Keratinocyte (primary cell): Measurements from ENCODE around the gene NAIF1. TPM values are rescaled to one million over a fixed set of nuclear protein-coding genes. Genes with fewer than 3 reads are reported as not detected.

Experiments
- DNase-seq: peaks from one replicate; pipeline ENCODE4 v3.0.0-alpha.2; 2011; ENCODE audit warnings: low read depth, missing footprints, low spot score
- FAIRE-seq: peaks from 2 replicates; lab custom pipeline; 2011; peaks lifted over from hg19 to GRCh38; lab: Jason Lieb, UNC
- H2AFZ ChIP-seq: 2 replicates; pipeline ENCODE4 v1.6.0; 2012; ENCODE audit warnings: low read length, control low read depth, inconsistent platforms; ENCODE audit not compliant: control insufficient read depth
- H3K27ac ChIP-seq: 2 replicates; pipeline ENCODE4 v1.5.1; 2011; ENCODE audit warnings: low read length; ENCODE audit not compliant: control insufficient read depth, insufficient read depth
- H3K27me3 ChIP-seq: 3 replicates; pipeline ENCODE4 v1.6.0; 2011; ENCODE audit warnings: low read length; ENCODE audit not compliant: control insufficient read depth, insufficient read depth; ENCODE audit errors: extremely low read depth
- H3K36me3 ChIP-seq, 2 experiments: 2 replicates in 1 of 2; 3 replicates in 1 of 2; pipeline ENCODE4 v1.5.1; 2011; ENCODE audit warnings: low read length in 2 of 2, mild to moderate bottlenecking in 1 of 2; ENCODE audit not compliant: control insufficient read depth in 2 of 2, insufficient read depth in 2 of 2; ENCODE audit errors: extremely low read depth in 1 of 2
- H3K4me1 ChIP-seq: 3 replicates; pipeline ENCODE4 v1.5.1; 2011; ENCODE audit warnings: low read length; ENCODE audit not compliant: control insufficient read depth, insufficient read depth; ENCODE audit errors: extremely low read depth
- H3K4me2 ChIP-seq: 3 replicates; pipeline ENCODE4 v1.6.0; 2011; ENCODE audit warnings: low read depth, low read length; ENCODE audit not compliant: control insufficient read depth, insufficient read depth; ENCODE audit errors: extremely low read depth
- H3K4me3 ChIP-seq, 3 experiments: fragments of 200-600 bp in 1 of 3; sonication (generic) in 1 of 3; 2 replicates in 2 of 3; 3 replicates in 1 of 3; pipeline ENCODE4 v1.5.1; 2011 to 2016; ENCODE audit warnings: low read length in 3 of 3, mild to moderate bottlenecking in 3 of 3, control low read depth in 2 of 3, inconsistent platforms in 1 of 3, low read depth in 1 of 3, mixed read lengths in 1 of 3, mixed run types in 1 of 3, moderate library complexity in 1 of 3; ENCODE audit not compliant: control insufficient read depth in 2 of 3, insufficient read depth in 2 of 3; ENCODE audit errors: extremely low read depth in 1 of 3
- H3K79me2 ChIP-seq: 2 replicates; pipeline ENCODE4 v1.6.0; 2012; ENCODE audit warnings: low read length; ENCODE audit not compliant: control insufficient read depth, insufficient read depth
- H3K9ac ChIP-seq: 3 replicates; pipeline ENCODE4 v1.6.0; 2011; ENCODE audit warnings: low read length; ENCODE audit not compliant: control insufficient read depth, insufficient read depth; ENCODE audit errors: extremely low read depth
- H3K9me1 ChIP-seq: 3 replicates; pipeline ENCODE4 v1.6.0; 2011; ENCODE audit warnings: low read length; ENCODE audit not compliant: control insufficient read depth, insufficient read depth; ENCODE audit errors: extremely low read depth
- H3K9me3 ChIP-seq: 2 replicates; pipeline ENCODE4 v1.5.1; 2012; ENCODE audit warnings: low read depth, low read length; ENCODE audit not compliant: control insufficient read depth
- H4K20me1 ChIP-seq: 3 replicates; pipeline ENCODE4 v1.6.0; 2011; ENCODE audit warnings: low read length; ENCODE audit not compliant: control insufficient read depth, insufficient read depth; ENCODE audit errors: extremely low read depth
- EZH2 ChIP-seq: IDR thresholded peaks from one replicate; pipeline ENCODE4 v1.6.1; 2012; ENCODE audit warnings: inconsistent platforms, mild to moderate bottlenecking, low read length, moderate library complexity
- dilution Hi-C: fragments of 300-500 bp; cut with MboI; formaldehyde crosslinking; loops from one replicate; pipeline ENCODE4 v1.7.0; 2020; ENCODE audit warnings: low sequenced_read_pairs; ENCODE audit not compliant: extremely low pct_ligation_motif_present
- polyA plus RNA-seq, 5 experiments: library from polyadenylated mRNA; depleted of rRNA in 3 of 5; stranded (reverse) in 3 of 5; stranded (forward) in 1 of 5; unstranded in 1 of 5; fragments of >200 nt; gene quantifications; 1 replicate in 1 of 5; 2 replicates in 3 of 5; 3 replicates in 1 of 5; pipeline versions ENCODE4 v1.2.1 to v1.2.3, GENCODE V29; 2011 to 2012; ENCODE audit warnings: missing spikeins in 2 of 5, low read depth in 1 of 5, low replicate concordance in 1 of 5
- TF ChIP-seq, protein P1 (sequence below), 3 experiments: IDR thresholded peaks in 1 of 3; conservative IDR thresholded peaks in 1 of 3; optimal IDR thresholded peaks in 1 of 3; 2 replicates in 2 of 3; 3 replicates in 1 of 3; pipeline versions ENCODE3 to v1.5.1; 2011; ENCODE audit warnings: low read length in 3 of 3, mild to moderate bottlenecking in 3 of 3, moderate library complexity in 2 of 3, control low read depth in 1 of 3, inconsistent platforms in 1 of 3; ENCODE audit not compliant: insufficient read depth in 2 of 3; ENCODE audit errors: extremely low read depth in 1 of 3

NAIF1 gene
- polyA plus RNA-seq, 1 donor (not counting 4 experiments of a cell fraction or from before 2014, with no cell fraction given): 6.3 TPM

DNA sequence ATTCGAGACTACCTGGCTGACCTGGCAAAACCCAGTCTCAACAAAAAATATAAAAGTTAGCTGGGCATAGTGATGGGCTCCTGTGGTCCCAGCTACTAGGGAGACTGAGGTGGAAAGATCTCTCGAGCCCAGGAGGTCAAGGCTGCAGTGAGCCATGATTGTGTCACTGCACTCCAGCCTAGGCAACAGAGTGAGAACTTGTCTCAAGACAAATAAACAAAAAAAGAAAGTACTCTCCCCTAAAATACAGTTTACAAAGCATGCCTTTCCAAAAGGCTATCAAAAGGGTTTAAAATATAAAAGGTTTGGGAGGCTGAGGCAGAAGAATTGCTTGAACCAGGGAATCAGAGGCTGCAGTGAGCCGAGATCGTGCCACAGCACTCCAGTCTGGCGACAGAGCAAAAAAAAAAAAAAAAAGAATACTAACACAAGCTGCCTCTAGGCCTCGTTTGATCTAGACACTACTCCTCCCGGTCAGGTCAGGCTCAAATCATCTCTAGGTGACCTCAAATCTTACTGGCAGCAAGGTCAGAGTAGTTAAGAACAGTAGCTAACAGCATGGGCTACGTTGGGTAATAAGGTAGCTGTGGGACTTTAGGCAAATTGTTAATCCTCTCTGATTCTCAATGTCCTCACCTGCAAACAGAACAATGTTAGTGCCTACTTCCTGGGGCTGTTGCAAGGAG is 9.3 kb downstream of the NAIF1 start:
- no peak for FAIRE-seq
- no peaks in the 10 kb centered on the region for H4K20me1 ChIP-seq

GRCh38 chr9:128056887-128057723 is 10.0 kb downstream of the NAIF1 start:
- Histone ChIP-seq H2AFZ (no peak overlapping the region), H3K4me2 (no peak overlapping the region), H3K9me3 (no peaks in the 10 kb centered on the region), H3K27me3 (no peaks in the 10 kb centered on the region), H3K4me3 (no peak overlapping the region), H3K4me1 (peaks cover 4% of the 10 kb centered on the region), H3K9ac (no peak overlapping the region), H3K79me2 (no peaks in the 10 kb centered on the region), H4K20me1 (no peaks in the 10 kb centered on the region), H3K36me3 (no peaks in the 10 kb centered on the region), H3K27ac (no peak overlapping the region), H3K9me1 (no peaks in the 10 kb centered on the region)
- dilution Hi-C loops: loop anchor here (25.0 kb wide), 1 partner anchor 120 kb away; the partner anchor contains the start of genes DPM2 and PIP5KL1
- DNase-seq: no peak
- TF ChIP-seq, protein P1, sequence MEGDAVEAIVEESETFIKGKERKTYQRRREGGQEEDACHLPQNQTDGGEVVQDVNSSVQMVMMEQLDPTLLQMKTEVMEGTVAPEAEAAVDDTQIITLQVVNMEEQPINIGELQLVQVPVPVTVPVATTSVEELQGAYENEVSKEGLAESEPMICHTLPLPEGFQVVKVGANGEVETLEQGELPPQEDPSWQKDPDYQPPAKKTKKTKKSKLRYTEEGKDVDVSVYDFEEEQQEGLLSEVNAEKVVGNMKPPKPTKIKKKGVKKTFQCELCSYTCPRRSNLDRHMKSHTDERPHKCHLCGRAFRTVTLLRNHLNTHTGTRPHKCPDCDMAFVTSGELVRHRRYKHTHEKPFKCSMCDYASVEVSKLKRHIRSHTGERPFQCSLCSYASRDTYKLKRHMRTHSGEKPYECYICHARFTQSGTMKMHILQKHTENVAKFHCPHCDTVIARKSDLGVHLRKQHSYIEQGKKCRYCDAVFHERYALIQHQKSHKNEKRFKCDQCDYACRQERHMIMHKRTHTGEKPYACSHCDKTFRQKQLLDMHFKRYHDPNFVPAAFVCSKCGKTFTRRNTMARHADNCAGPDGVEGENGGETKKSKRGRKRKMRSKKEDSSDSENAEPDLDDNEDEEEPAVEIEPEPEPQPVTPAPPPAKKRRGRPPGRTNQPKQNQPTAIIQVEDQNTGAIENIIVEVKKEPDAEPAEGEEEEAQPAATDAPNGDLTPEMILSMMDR (optimal IDR thresholded peaks at IDR 0.05 in 1 of 3, IDR thresholded peaks at IDR 0.05 in 1 of 3, conservative IDR thresholded peaks at IDR 0.05 in 1 of 3; ENCODE audit: extremely low read depth in 1 of 3, insufficient read depth in 2 of 3, low read length in 3 of 3): no peak
- TF ChIP-seq EZH2: no peak
- no peak for FAIRE-seq

More for the DNA sequence above, 9.3 kb downstream of the NAIF1 start:
- no peaks in the 10 kb centered on the region for H3K9me3 ChIP-seq
- no peaks in the 10 kb centered on the region for H3K27me3 ChIP-seq
- no peaks in the 10 kb centered on the region for H3K79me2 ChIP-seq
- no peak overlapping the region for H3K27ac ChIP-seq
- DNase-seq: no peak
- H3K4me1 ChIP-seq: no peaks in the 10 kb centered on the region
- H3K4me2 ChIP-seq: no peak overlapping the region
- TF ChIP-seq, protein P1 (optimal IDR thresholded peaks at IDR 0.05 in 1 of 3, IDR thresholded peaks at IDR 0.05 in 1 of 3, conservative IDR thresholded peaks at IDR 0.05 in 1 of 3; ENCODE audit: extremely low read depth in 1 of 3, insufficient read depth in 2 of 3, low read length in 3 of 3): no peak
- no peak for TF ChIP-seq EZH2
- no peaks in the 10 kb centered on the region for H3K36me3 ChIP-seq
- H3K4me3 ChIP-seq: no peak overlapping the region
- H3K9ac ChIP-seq: no peak overlapping the region
- dilution Hi-C loops: loop anchor here (25.0 kb wide), 1 partner anchor 121 kb away; the partner anchor contains the start of genes DPM2 and PIP5KL1
- no peaks in the 10 kb centered on the region for H3K9me1 ChIP-seq
- no peak overlapping the region for H2AFZ ChIP-seq
